Measurements from ENCODE around the gene ARPP19. TPM values are rescaled to one million over a fixed set of nuclear protein-coding genes. Genes with fewer than 3 reads are reported as not detected.

Gene ARPP19
- total and polyA plus RNA-seq, 9 of the 15 experiments (the other 6 are each of a cell fraction or from before 2014, with no cell fraction given), result 33.3 to 102 (median 60.5) TPM

DNA sequence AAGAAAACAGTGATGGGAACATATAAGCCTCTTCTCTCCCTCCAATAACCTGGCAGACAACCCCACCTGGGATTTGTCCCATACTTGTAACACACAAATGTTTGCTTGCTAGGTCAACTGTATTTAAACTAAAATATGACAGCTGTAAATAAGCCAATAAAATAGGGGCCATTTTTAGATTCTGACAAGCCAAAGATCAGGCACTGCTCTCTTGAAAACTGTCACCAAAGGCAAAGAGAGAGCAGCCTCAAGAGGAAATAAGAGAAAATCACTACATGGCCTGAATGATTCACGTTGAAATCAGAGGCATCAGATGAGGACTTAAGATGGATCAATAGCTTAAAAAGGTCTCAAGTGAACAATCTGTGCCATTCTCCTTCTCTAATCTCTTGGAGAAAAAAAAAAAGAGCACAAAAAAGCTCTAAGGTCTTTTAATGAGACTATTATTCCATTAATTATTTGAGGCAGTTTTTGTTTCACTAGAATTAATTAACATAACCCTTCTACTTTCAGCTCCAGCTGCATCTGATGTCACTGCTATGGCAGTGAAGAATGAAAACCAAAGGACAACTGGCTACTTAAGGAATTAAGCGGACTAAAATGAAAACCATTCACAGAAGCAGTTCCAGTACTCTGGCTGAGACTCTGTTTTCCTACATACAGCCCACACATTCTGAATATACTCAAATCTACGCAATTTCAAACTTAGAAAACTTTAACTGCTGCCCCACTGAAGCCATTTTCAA lies 59.2 kb downstream of the ARPP19 start:
- CTCF ChIA-PET (ENCODE audit: low intra/inter-chr PET ratio), result no interaction called here

More for the DNA sequence above, 59.2 kb downstream of the ARPP19 start:
- H3K4me3 ChIP-seq, result no peak overlapping the region
- no peaks in the 10 kb centered on the region for H3K9me1 ChIP-seq (ENCODE audit: control insufficient read depth, insufficient read depth, low read length)
- H4K20me1 ChIP-seq (replicated peaks; ENCODE audit: control insufficient read depth, insufficient read depth, low read length), result no peaks in the 10 kb centered on the region; the same call in 1 of the 2 replicates
- BruUV-seq (replicated peaks), result no TSS peak
- POLR2A ChIA-PET, result interaction anchor here (0.9 kb wide), 1 partner anchor 16 kb away, joined by 3 read pairs; no protein-coding TSS in a partner anchor
- no peaks in the 10 kb centered on the region for H3K9me3 ChIP-seq (replicated peaks; ENCODE audit: control insufficient read depth, insufficient read depth, low read depth, low read length)
- no peak overlapping the region for H2AFZ ChIP-seq (ENCODE audit: low read depth, low read length)
- H3K27ac ChIP-seq (ENCODE audit: extremely low read depth, low read depth, low read length), result no peak overlapping the region
- 1% methylated on average over 3 of the region's 3 CpGs for WGBS (ENCODE audit: insufficient coverage, low coverage, missing lambda C conversion rate)
- H3K4me2 ChIP-seq (ENCODE audit: insufficient read depth, low read length), result no peak overlapping the region
- intact Hi-C loops (cut with micrococcal nuclease) (no loop called here), in situ Hi-C loops (cut with MboI) (no loop called here)
- TF ChIP-seq EZH2 (IDR thresholded peaks at IDR 0.05; ENCODE audit: borderline replicate concordance, low read depth, low read length) (no peak), SMARCC2 (IDR thresholded peaks at IDR 0.05; ENCODE audit: low read depth) (no peak), SIX5 (IDR thresholded peaks at IDR 0.05; ENCODE audit: borderline replicate concordance in 1 of 2, insufficient read depth in 1 of 2, low read depth in 1 of 2, low read length in 2 of 2) (no peak), SP2 (IDR thresholded peaks at IDR 0.05; ENCODE audit: extremely low read depth, low read depth, low read length, poor library complexity, severe bottlenecking) (no peak), MED1 (CRISPR knock-in tag; IDR thresholded peaks at IDR 0.05; ENCODE audit: borderline replicate concordance) (no peak), FOSL1 (tag; conservative IDR thresholded peaks at IDR 0.05) (no peak), RB1 (IDR thresholded peaks at IDR 0.05; ENCODE audit: low read depth) (no peak), SMARCA5 (IDR thresholded peaks at IDR 0.05) (no peak), BRD4 (IDR thresholded peaks at IDR 0.05) (no peak), CCAR2 (IDR thresholded peaks at IDR 0.05; ENCODE audit: low read depth, low read length) (no peak)
- TF ChIP-seq, protein P1, sequence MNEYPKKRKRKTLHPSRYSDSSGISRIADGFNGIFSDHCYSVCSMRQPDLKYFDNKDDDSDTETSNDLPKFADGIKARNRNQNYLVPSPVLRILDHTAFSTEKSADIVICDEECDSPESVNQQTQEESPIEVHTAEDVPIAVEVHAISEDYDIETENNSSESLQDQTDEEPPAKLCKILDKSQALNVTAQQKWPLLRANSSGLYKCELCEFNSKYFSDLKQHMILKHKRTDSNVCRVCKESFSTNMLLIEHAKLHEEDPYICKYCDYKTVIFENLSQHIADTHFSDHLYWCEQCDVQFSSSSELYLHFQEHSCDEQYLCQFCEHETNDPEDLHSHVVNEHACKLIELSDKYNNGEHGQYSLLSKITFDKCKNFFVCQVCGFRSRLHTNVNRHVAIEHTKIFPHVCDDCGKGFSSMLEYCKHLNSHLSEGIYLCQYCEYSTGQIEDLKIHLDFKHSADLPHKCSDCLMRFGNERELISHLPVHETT (CRISPR knock-in tag; conservative IDR thresholded peaks at IDR 0.05 in 1 of 2, IDR thresholded peaks at IDR 0.05 in 1 of 2), result no peak
- TF ChIP-seq, protein P2, sequence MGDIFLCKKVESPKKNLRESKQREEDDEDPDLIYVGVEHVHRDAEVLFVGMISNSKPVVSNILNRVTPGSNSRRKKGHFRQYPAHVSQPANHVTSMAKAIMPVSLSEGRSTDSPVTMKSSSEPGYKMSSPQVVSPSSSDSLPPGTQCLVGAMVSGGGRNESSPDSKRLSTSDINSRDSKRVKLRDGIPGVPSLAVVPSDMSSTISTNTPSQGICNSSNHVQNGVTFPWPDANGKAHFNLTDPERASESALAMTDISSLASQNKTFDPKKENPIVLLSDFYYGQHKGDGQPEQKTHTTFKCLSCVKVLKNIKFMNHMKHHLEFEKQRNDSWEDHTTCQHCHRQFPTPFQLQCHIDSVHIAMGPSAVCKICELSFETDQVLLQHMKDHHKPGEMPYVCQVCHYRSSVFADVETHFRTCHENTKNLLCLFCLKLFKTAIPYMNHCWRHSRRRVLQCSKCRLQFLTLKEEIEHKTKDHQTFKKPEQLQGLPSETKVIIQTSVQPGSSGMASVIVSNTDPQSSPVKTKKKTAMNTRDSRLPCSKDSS (IDR thresholded peaks at IDR 0.05; ENCODE audit: low read depth, partially characterized antibody), result no peak
- TF ChIP-seq, protein P3, sequence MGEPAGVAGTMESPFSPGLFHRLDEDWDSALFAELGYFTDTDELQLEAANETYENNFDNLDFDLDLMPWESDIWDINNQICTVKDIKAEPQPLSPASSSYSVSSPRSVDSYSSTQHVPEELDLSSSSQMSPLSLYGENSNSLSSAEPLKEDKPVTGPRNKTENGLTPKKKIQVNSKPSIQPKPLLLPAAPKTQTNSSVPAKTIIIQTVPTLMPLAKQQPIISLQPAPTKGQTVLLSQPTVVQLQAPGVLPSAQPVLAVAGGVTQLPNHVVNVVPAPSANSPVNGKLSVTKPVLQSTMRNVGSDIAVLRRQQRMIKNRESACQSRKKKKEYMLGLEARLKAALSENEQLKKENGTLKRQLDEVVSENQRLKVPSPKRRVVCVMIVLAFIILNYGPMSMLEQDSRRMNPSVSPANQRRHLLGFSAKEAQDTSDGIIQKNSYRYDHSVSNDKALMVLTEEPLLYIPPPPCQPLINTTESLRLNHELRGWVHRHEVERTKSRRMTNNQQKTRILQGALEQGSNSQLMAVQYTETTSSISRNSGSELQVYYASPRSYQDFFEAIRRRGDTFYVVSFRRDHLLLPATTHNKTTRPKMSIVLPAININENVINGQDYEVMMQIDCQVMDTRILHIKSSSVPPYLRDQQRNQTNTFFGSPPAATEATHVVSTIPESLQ (CRISPR knock-in tag; IDR thresholded peaks at IDR 0.05), result no peak
- DNase-seq (ENCODE audit: extremely low read depth in 1 of 4, low spot score in 3 of 4) (no peak), ATAC-seq (no peak), FAIRE-seq (no peak)
- no peak overlapping the region for H3K9ac ChIP-seq (ENCODE audit: insufficient read depth in 1 of 2, low read depth in 2 of 2, low read length in 2 of 2)
- H3K4me1 ChIP-seq (replicated peaks in 1 of 2; ENCODE audit: control insufficient read depth in 2 of 2, insufficient read depth in 2 of 2, low read length in 2 of 2), result no peaks in the 10 kb centered on the region
- peaks cover 7 to 9% of the 10 kb centered on the region in 2 experiments; a peak in 4 of 5 replicates for H3K27me3 ChIP-seq (ENCODE audit: control insufficient read depth in 2 of 2, insufficient read depth in 2 of 2, low read length in 2 of 2)
- H3K36me3 ChIP-seq (ENCODE audit: control insufficient read depth, insufficient read depth, low read length), result no peaks in the 10 kb centered on the region
- H3K79me2 ChIP-seq (ENCODE audit: control insufficient read depth, insufficient read depth, low read length), result no peaks in the 10 kb centered on the region
